DLD1 (cell line): ENCODE data around the gene COL25A1.
"Not testable (repeated sequence)": the region's sequence is repeated elsewhere in the genome, so short reads cannot be mapped to it uniquely, and the experiment has no call there.

Source experiments
- in situ Hi-C: cut with HindIII; loops from 2 replicates; pipeline ENCODE4 v1.10.0; 2017; ENCODE audit warnings: low sequenced_read_pairs

The COL25A1 gene

GRCh38 chr4:109174224-109174953, 128.1 kb downstream of the COL25A1 start:
- in situ Hi-C loops = no loop called here

- in situ Hi-C loops = no loop called here
These were observed 130.2 kb downstream of the COL25A1 start for GRCh38 chr4:109172301-109172700.

- in situ Hi-C loops = no loop called here
These were observed 131.4 kb downstream of the COL25A1 start for GRCh38 chr4:109171070-109171469.

GRCh38 chr4:109169170-109169569, 133.3 kb downstream of the COL25A1 start:
- in situ Hi-C loops = no loop called here

- in situ Hi-C loops = no loop called here
These were observed 135.9 kb downstream of the COL25A1 start for GRCh38 chr4:109166586-109166985.

- in situ Hi-C loops = no loop called here
These were observed 136.3 kb downstream of the COL25A1 start for GRCh38 chr4:109166126-109166525.

GRCh38 chr4:109164011-109164410, 138.4 kb downstream of the COL25A1 start:
- in situ Hi-C loops = no loop called here

- in situ Hi-C loops = no loop called here
These were observed 139.0 kb downstream of the COL25A1 start for GRCh38 chr4:109163493-109163892.

- in situ Hi-C loops = no loop called here
These were observed 139.7 kb downstream of the COL25A1 start for GRCh38 chr4:109162759-109163158.

- in situ Hi-C loops = no loop called here
These were observed 142.0 kb downstream of the COL25A1 start for GRCh38 chr4:109160494-109160893.

- in situ Hi-C loops = no loop called here
These were observed 144.8 kb downstream of the COL25A1 start for GRCh38 chr4:109157696-109158095.

GRCh38 chr4:109157205-109157604, 145.3 kb downstream of the COL25A1 start:
- in situ Hi-C loops = no loop called here

GRCh38 chr4:109156356-109156755, 146.1 kb downstream of the COL25A1 start:
- in situ Hi-C loops = no loop called here

GRCh38 chr4:109155682-109156283, 146.7 kb downstream of the COL25A1 start:
- in situ Hi-C loops = no loop called here

GRCh38 chr4:109155084-109155483, 147.4 kb downstream of the COL25A1 start:
- in situ Hi-C loops = no loop called here

GRCh38 chr4:109154424-109154823, 148.0 kb downstream of the COL25A1 start:
- in situ Hi-C loops = no loop called here

GRCh38 chr4:109149836-109150235, 152.6 kb downstream of the COL25A1 start:
- in situ Hi-C loops = no loop called here

- in situ Hi-C loops = no loop called here
These were observed 153.8 kb downstream of the COL25A1 start for GRCh38 chr4:109148577-109149075.

- in situ Hi-C loops = no loop called here
These were observed 155.3 kb downstream of the COL25A1 start for GRCh38 chr4:109147135-109147534.

GRCh38 chr4:109146499-109146898, 156.0 kb downstream of the COL25A1 start:
- in situ Hi-C loops = no loop called here

GRCh38 chr4:109138125-109138524, 164.3 kb downstream of the COL25A1 start:
- in situ Hi-C loops = not testable (repeated sequence)

- in situ Hi-C loops = no loop called here
These were observed 167.5 kb downstream of the COL25A1 start for GRCh38 chr4:109134921-109135320.
